PC-3 (cell line): ENCODE results near the gene WDR7.

Experiments
- CTCF ChIP-seq: fragments of 300-600 bp; sonication (generic); conservative IDR thresholded peaks from 2 replicates; pipeline ENCODE4 v1.5.1; 2017; ENCODE audit warnings: antibody characterized with exemption, low read depth, mild to moderate bottlenecking, low read length
- EZH2 ChIP-seq: fragments of 300-600 bp; sonication (generic); IDR thresholded peaks from one replicate; pipeline ENCODE4 v1.6.1; 2017; ENCODE audit warnings: antibody characterized with exemption, mild to moderate bottlenecking, low read length; ENCODE audit not compliant: unreplicated experiment

- TF ChIP-seq CTCF (no peak), EZH2 (no peak)
Observed at GRCh38 chr18:56919190-56919589, 268.0 kb downstream of the WDR7 start.
